GM12891 (cell line): Measurements from ENCODE around the gene CEP152.

Source experiments
- DNase-seq: peaks from one replicate; pipeline ENCODE4 v3.0.0; 2011; ENCODE audit warnings: low spot score; ENCODE audit not compliant: insufficient read length
- FAIRE-seq: peaks from 2 replicates; lab custom pipeline; 2011; peaks lifted over from hg19 to GRCh38; lab: Jason Lieb, UNC
- PAX5 ChIP-seq: IDR thresholded peaks from 2 replicates; pipeline ENCODE4 v1.6.1; 2011; ENCODE audit warnings: low read length, moderate library complexity, mild to moderate bottlenecking; ENCODE audit not compliant: insufficient read depth, severe bottlenecking
- POLR2A ChIP-seq: IDR thresholded peaks from 2 replicates; pipeline ENCODE4 v1.6.1; 2011; ENCODE audit warnings: low read depth, low read length, control low read depth
- POLR2AphosphoS5 ChIP-seq: IDR thresholded peaks from 2 replicates; pipeline ENCODE4 v1.6.1; 2011; ENCODE audit warnings: low read depth, low read length, control low read depth
- POU2F2 ChIP-seq: IDR thresholded peaks from 2 replicates; pipeline ENCODE4 v1.6.1; 2011; ENCODE audit warnings: low read depth, mild to moderate bottlenecking, control low read depth, low read length, moderate library complexity
- SPI1 ChIP-seq: IDR thresholded peaks from 2 replicates; pipeline ENCODE4 v1.6.1; 2011; ENCODE audit warnings: low read depth, low read length, control low read depth
- TAF1 ChIP-seq: IDR thresholded peaks from 2 replicates; pipeline ENCODE4 v1.6.1; 2011; ENCODE audit warnings: low read depth, low read length, control low read depth

CEP152 gene

DNA sequence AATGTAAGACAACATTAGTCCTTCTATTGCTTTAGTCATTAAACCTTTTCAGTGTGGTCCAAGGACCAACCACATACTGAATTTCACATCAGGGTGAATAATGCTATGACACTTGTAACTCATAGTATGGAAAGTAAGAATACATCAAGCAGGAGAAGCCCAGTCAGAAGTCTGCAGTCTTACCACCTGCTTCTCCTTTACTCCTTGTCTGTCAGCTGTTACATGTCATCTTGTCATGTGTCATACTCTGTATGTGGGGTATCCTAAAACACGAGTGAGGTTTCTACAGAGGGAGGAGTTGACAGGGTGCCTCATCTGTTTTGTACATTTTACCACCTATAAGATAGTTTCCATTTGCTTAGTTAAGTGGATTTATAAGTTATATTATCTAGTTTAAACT is 34.3 kb upstream of the CEP152 start:
- FAIRE-seq (no peak), DNase-seq (no peak)
- TF ChIP-seq TAF1 (no peak), POU2F2 (no peak), POLR2A (no peak), SPI1 (no peak), POLR2AphosphoS5 (no peak), PAX5 (no peak)

- DNase-seq (no peak), FAIRE-seq (no peak)
- no peak for TF ChIP-seq TAF1
- no peak for TF ChIP-seq POU2F2
- no peak for TF ChIP-seq PAX5
- TF ChIP-seq POLR2AphosphoS5: no peak
- TF ChIP-seq POLR2A: no peak
- no peak for TF ChIP-seq SPI1
Observed at GRCh38 chr15:48842501-48842900, 31.6 kb upstream of the CEP152 start.

DNA sequence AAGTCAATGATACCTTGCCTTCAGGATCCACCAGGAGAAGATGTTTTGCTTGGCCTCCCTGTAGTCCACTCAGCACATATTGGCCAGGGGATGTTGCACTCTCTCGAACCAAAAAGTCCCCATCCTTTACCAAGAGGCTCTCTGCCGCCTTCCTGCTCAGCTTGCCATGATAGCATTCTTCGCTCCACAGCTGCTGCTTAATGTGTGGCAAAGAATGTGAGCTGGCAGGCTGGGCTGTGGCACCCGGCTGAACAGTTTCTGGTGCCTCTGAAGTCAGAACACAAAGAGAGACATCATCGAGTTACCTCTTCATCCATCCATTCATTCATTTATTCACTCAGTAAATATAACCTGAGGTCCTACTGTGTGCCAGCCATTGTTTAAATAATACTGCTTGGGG is 23.9 kb upstream of the CEP152 start:
- DNase-seq (no peak), FAIRE-seq (no peak)
- TF ChIP-seq POLR2A: no peak
- TF ChIP-seq TAF1: no peak
- no peak for TF ChIP-seq POLR2AphosphoS5
- no peak for TF ChIP-seq POU2F2
- no peak for TF ChIP-seq SPI1
- TF ChIP-seq PAX5: no peak

DNA sequence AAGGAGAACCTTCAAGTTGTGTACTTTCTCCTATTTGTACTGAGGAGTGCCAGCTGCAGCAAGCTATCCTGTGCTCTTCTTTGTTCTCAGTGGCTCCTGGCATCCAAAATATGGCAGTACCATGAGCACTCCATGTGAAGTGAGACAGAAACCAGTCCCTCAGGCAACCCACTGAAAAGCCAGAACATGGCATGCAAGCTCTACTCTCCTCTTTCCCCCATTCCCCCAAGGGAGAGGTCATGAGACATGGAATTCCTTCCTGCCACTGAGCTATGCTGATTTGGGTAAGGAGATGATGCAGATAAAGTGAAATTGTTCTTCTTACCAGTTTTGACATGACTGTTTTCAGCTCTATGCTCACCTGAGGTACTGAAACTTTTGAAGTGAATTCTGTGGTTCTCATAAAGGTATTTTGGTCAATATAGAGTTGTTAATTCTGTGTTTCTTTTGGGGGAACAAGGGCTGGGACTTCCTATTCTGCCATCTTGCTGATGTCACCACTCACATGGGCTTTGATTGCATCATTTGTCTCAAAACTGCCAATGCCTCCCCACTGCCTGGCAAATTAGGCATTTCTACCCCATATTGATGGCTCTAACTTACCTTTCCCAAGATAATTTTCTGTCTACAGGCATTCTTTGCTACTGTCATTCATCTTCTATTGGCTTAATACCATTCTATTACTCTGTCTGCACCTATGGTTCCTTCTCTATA is 22.8 kb upstream of the CEP152 start:
- FAIRE-seq (no peak), DNase-seq (no peak)
- TF ChIP-seq POLR2A (no peak), PAX5 (no peak), POLR2AphosphoS5 (no peak), SPI1 (no peak), TAF1 (no peak), POU2F2 (no peak)

DNA sequence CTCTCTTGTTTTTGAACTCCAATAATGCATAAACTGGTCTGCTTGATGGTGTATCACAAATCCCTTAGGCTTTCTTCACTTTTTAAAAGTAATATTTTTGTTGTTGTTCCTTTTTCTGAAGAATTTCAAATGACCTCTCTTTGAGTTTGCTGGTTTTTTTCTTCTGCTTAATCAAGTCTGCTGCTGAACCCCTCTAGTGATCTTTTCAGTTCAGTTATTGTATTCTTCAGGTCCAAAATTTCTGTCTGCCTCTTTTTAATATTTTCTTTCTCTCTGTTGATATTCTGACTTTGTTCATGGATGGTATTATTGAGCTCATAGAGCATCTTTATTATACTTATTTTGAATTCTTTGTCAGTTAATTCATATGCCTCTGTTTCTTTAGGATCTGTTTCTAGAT is 21.8 kb upstream of the CEP152 start:
- DNase-seq (no peak), FAIRE-seq (no peak)
- TF ChIP-seq SPI1 (no peak), PAX5 (no peak), POLR2AphosphoS5 (no peak), POLR2A (no peak)

GRCh38 chr15:48828906-48829305 is 18.0 kb upstream of the CEP152 start:
- TF ChIP-seq POU2F2: no peak
- no peak for TF ChIP-seq TAF1
- TF ChIP-seq PAX5: no peak
- no peak for TF ChIP-seq POLR2A
- no peak for TF ChIP-seq SPI1
- DNase-seq (no peak), FAIRE-seq (no peak)

GRCh38 chr15:48828471-48828870 is 17.6 kb upstream of the CEP152 start:
- FAIRE-seq: no peak

DNA sequence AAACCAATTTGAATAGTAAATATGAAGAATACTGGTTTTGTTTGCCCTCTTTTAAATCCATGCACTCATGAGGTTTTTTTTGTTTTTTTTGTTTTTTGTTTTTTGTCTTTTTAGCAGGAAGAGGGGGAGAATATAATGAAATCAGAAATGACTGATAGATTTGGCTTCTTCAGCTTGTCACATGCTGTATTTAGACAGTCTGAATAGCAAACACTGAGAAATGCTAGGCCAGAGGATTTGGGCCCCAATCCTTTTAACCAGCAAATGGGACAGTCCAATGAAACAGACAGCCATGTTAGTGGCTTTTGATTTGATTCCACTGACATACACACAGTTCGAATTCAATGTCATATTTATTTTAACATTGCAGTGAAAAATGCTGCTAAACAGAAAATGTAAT is 14.2 kb upstream of the CEP152 start:
- no peak for DNase-seq
- no peak for TF ChIP-seq TAF1
- no peak for TF ChIP-seq POLR2AphosphoS5
- TF ChIP-seq SPI1: no peak
- no peak for TF ChIP-seq PAX5
- TF ChIP-seq POLR2A: no peak
- TF ChIP-seq POU2F2: no peak
- FAIRE-seq: no peak

More at GRCh38 chr15:48828471-48828870, 17.6 kb upstream of the CEP152 start:
- DNase-seq: no peak
- TF ChIP-seq TAF1 (no peak), SPI1 (no peak), POLR2AphosphoS5 (no peak), POU2F2 (no peak)

GRCh38 chr15:48823706-48824105 is 12.8 kb upstream of the CEP152 start:
- DNase-seq (no peak), FAIRE-seq (no peak)
- no peak for TF ChIP-seq SPI1
- TF ChIP-seq TAF1: no peak
- no peak for TF ChIP-seq POLR2AphosphoS5
- no peak for TF ChIP-seq POLR2A
- TF ChIP-seq PAX5: no peak
- no peak for TF ChIP-seq POU2F2

DNA sequence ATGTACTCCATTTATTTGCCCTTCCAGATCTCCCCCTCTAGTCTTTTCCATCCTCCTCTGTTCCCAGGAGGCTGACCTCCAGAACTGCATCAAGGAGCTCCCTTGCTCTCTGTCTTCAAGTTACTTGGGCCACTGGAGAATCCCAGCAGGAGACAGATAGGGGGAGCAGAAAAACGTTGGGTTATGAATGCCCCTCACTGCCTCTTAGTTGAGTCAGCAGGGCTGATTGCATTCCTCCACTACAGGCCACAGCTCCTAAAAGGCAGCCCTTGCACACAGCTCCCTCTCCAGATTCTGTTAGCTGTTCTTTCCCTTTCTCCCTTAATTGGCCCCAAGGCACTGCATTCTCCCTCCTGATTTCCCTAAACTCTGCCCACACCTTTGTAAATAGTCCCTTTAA is 12.4 kb upstream of the CEP152 start:
- TF ChIP-seq POLR2A (no peak), POU2F2 (no peak), SPI1 (no peak), PAX5 (no peak), TAF1 (no peak), POLR2AphosphoS5 (no peak)
- FAIRE-seq: no peak
- DNase-seq: no peak
